Fibroblast of lung (primary cell): ENCODE results near the gene MRPL27. TPM values are rescaled to one million over a fixed set of nuclear protein-coding genes. Genes with fewer than 3 reads are reported as not detected.
A peak's percentile ranks its signal among the peaks of the same experiment; 100 is the strongest.
"Not testable (repeated sequence)": the region's sequence is repeated elsewhere in the genome, so short reads cannot be mapped to it uniquely, and the experiment has no call there.

Experiments
- DNase-seq, 2 donors: peaks; one replicate each; pipeline versions ENCODE4 v3.0.0 to v3.0.0-alpha.2; 2010; ENCODE audit warnings: low read depth in 2 of 2
- H2AFZ ChIP-seq: 2 replicates; pipeline ENCODE4 v1.5.1; 2012; ENCODE audit warnings: low read length, control low read depth, inconsistent platforms
- H3K27ac ChIP-seq: 2 replicates; pipeline ENCODE4 v1.5.1; 2011; ENCODE audit warnings: low read length, control low read depth; ENCODE audit not compliant: insufficient read depth
- H3K27me3 ChIP-seq: 2 replicates; pipeline ENCODE4 v1.5.1; 2011; ENCODE audit warnings: mild to moderate bottlenecking, low read length; ENCODE audit not compliant: control insufficient read depth, insufficient read depth
- H3K36me3 ChIP-seq: 2 replicates; pipeline ENCODE4 v1.5.1; 2011; ENCODE audit warnings: low read length; ENCODE audit not compliant: control insufficient read depth, insufficient read depth
- H3K4me1 ChIP-seq: 2 replicates; pipeline ENCODE4 v1.5.1; 2011; ENCODE audit warnings: low read length; ENCODE audit not compliant: control insufficient read depth, insufficient read depth; ENCODE audit errors: extremely low read depth
- H3K4me2 ChIP-seq: 2 replicates; pipeline ENCODE4 v1.5.1; 2011; ENCODE audit warnings: low read length, control low read depth; ENCODE audit not compliant: insufficient read depth; ENCODE audit errors: extremely low read depth
- H3K4me3 ChIP-seq, 4 experiments: fragments of 200-600 bp in 1 of 4; sonication (generic) in 1 of 4; replicated peaks in 1 of 4; 2 replicates each; pipeline ENCODE4 v1.5.1; 2011 to 2016; ENCODE audit warnings: low read length in 4 of 4, low read depth in 3 of 4, mild to moderate bottlenecking in 3 of 4, control low read depth in 2 of 4, inconsistent platforms in 1 of 4, mixed read lengths in 1 of 4; ENCODE audit not compliant: insufficient read depth in 1 of 4; ENCODE audit errors: control extremely low read depth in 1 of 4
- H3K79me2 ChIP-seq: 2 replicates; pipeline ENCODE4 v1.5.1; 2012; ENCODE audit warnings: mild to moderate bottlenecking, low read length, inconsistent platforms; ENCODE audit not compliant: control insufficient read depth, insufficient read depth
- H3K9ac ChIP-seq: 2 replicates; pipeline ENCODE4 v1.5.1; 2011; ENCODE audit warnings: mild to moderate bottlenecking, low read length, control low read depth; ENCODE audit not compliant: insufficient read depth
- H3K9me3 ChIP-seq: 2 replicates; pipeline ENCODE4 v1.5.1; 2012; ENCODE audit warnings: low read depth, low read length; ENCODE audit not compliant: control insufficient read depth, insufficient read depth
- H4K20me1 ChIP-seq: 2 replicates; pipeline ENCODE4 v1.5.1; 2011; ENCODE audit warnings: low read length; ENCODE audit not compliant: control insufficient read depth, insufficient read depth; ENCODE audit errors: extremely low read depth
- EZH2 ChIP-seq: IDR thresholded peaks from 2 replicates; pipeline ENCODE4 v1.5.1; 2012; ENCODE audit warnings: low read length, control low read depth, mild to moderate bottlenecking; ENCODE audit errors: missing control alignments
- polyA plus RNA-seq, 2 donors: library from polyadenylated mRNA; depleted of rRNA in 1 of 2; stranded (reverse) in 1 of 2; unstranded in 1 of 2; fragments of >200 nt; gene quantifications; 2 replicates each; pipeline ENCODE4 v1.2.1, GENCODE V29; 2011 to 2012; ENCODE audit warnings: missing spikeins in 1 of 2
- total RNA-seq: library from RNA; depleted of rRNA; stranded (reverse); fragments of >200 nt; gene quantifications from 2 replicates; pipeline ENCODE4 v1.2.1, GENCODE V29; 2014
- TF ChIP-seq, protein P1 (sequence below), 2 donors: IDR thresholded peaks in 1 of 2; conservative IDR thresholded peaks in 1 of 2; 1 replicate in 1 of 2; 2 replicates in 1 of 2; pipeline ENCODE4 v1.5.1; 2011 to 2012; ENCODE audit warnings: low read length in 2 of 2, control low read depth in 1 of 2, inconsistent platforms in 1 of 2, low read depth in 1 of 2, mild to moderate bottlenecking in 1 of 2

Gene MRPL27
- total and polyA plus RNA-seq, 2 donors (not counting 1 experiment from before 2014, with no cell fraction given), result 53.3 to 113 TPM

DNA sequence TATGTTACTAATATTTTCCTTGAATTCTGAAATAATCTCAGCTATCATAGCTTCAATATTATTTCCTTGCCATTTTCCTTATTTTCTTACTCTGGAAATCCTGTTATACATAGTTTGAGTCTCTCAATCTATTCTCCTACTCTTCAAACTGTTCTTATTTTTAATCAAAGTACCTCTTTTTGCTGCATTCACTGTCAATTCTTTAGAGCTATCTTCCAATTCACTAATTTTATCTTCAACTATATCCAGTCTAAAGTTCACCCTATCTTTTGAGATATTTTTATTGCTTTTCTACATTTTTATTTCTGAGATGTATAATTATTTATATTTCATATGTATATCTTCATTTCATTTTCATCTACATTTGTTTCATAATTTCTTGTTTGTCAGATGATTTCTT is 34.3 kb downstream of the MRPL27 start:
- TF ChIP-seq EZH2, result no peak
- TF ChIP-seq, protein P1, sequence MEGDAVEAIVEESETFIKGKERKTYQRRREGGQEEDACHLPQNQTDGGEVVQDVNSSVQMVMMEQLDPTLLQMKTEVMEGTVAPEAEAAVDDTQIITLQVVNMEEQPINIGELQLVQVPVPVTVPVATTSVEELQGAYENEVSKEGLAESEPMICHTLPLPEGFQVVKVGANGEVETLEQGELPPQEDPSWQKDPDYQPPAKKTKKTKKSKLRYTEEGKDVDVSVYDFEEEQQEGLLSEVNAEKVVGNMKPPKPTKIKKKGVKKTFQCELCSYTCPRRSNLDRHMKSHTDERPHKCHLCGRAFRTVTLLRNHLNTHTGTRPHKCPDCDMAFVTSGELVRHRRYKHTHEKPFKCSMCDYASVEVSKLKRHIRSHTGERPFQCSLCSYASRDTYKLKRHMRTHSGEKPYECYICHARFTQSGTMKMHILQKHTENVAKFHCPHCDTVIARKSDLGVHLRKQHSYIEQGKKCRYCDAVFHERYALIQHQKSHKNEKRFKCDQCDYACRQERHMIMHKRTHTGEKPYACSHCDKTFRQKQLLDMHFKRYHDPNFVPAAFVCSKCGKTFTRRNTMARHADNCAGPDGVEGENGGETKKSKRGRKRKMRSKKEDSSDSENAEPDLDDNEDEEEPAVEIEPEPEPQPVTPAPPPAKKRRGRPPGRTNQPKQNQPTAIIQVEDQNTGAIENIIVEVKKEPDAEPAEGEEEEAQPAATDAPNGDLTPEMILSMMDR (conservative IDR thresholded peaks at IDR 0.05 in 1 of 2, IDR thresholded peaks at IDR 0.05 in 1 of 2; ENCODE audit: low read depth in 1 of 2, low read length in 2 of 2), result no peak
- Histone ChIP-seq H3K4me2 (no peak overlapping the region), H3K4me3 (no peak overlapping the region), H3K36me3 (no peaks in the 10 kb centered on the region), H3K27ac (no peak overlapping the region), H3K9ac (no peak overlapping the region), H3K79me2 (no peaks in the 10 kb centered on the region), H3K4me1 (no peaks in the 10 kb centered on the region), H3K27me3 (peaks cover 5% of the 10 kb centered on the region), H3K9me3 (no peaks in the 10 kb centered on the region), H4K20me1 (no peaks in the 10 kb centered on the region), H2AFZ (no peak overlapping the region)
- DNase-seq, result no peak

DNA sequence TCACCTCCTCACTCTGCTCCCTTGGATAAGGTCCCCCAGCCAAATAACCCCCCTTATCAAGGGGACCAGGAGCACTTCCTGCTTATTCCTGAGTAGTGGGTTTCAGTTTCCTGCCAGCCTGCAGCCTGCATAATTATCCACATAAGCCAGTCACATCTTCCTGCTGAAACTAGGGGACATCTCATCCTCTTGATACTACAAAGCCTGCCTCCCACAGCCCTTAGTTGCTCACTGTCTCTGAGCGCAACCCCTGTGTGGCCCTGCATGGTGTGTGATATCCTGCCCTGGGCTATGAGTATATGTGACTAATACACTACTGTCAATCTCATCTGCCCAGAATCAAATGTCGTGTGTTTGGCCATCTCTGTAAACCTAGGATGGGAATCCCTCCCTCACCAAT is 35.0 kb downstream of the MRPL27 start:
- Histone ChIP-seq H4K20me1 (no peaks in the 10 kb centered on the region), H3K4me3 (no peak overlapping the region), H3K36me3 (no peaks in the 10 kb centered on the region), H3K4me1 (no peaks in the 10 kb centered on the region), H3K9ac (no peak overlapping the region), H3K27ac (no peak overlapping the region), H3K27me3 (peaks cover 4% of the 10 kb centered on the region), H2AFZ (no peak overlapping the region), H3K79me2 (no peaks in the 10 kb centered on the region), H3K4me2 (no peak overlapping the region), H3K9me3 (no peaks in the 10 kb centered on the region)
- no peak for TF ChIP-seq EZH2
- TF ChIP-seq, protein P1 (conservative IDR thresholded peaks at IDR 0.05 in 1 of 2, IDR thresholded peaks at IDR 0.05 in 1 of 2; ENCODE audit: low read depth in 1 of 2, low read length in 2 of 2), result no peak
- no peak for DNase-seq

DNA sequence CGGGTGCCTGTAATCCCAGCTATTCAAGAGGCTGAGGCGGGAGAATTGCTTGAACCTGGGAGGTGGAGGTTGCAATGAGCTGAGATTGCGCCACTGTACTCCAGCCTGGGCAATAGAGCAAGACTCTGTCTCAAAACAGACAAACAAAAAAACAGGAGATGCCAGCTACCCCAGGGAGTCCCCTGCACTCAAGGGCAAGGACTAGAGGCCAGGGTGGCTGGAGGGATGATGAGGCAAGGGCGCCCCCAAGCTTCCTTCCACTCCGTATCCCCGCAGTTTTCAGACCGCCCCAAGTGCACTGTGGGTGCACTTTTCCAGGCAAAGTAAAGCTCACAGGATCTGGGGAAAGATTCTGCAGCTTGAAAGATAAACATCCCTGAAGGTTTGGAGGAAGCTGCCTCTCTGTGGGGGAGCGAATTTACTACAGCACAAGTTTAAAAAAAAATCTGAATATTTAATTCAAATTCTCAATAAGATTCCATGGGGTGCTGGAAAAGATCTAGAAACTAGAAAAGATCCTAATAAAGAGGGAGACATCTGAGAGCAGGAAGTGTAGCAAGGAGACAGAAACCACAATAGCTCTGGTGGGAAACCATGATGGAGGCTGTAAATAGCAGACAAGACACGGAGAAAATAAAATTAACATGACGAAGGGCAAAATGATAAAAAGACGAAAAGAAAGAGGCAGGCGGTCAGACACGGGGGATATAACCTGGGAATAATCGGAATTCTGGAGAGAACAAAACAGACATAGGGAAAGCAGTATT is 39.5 kb downstream of the MRPL27 start:
- H3K9ac ChIP-seq, H3K4me2 ChIP-seq, H2AFZ ChIP-seq, H3K9me3 ChIP-seq, H3K4me3 ChIP-seq, DNase-seq, H3K27me3 ChIP-seq, H4K20me1 ChIP-seq, H3K36me3 ChIP-seq, H3K27ac ChIP-seq, H3K79me2 ChIP-seq, H3K4me1 ChIP-seq: not testable (repeated sequence)
- TF ChIP-seq, protein P1 (conservative IDR thresholded peaks at IDR 0.05 in 1 of 2, IDR thresholded peaks at IDR 0.05 in 1 of 2; ENCODE audit: low read depth in 1 of 2, low read length in 2 of 2), result peak in 1 of 2 donors; percentile 3
